A673 (cell line): ENCODE measurements around the gene ACOT11.

Experiments
- CTCF ChIP-seq: fragments of 300-800, 200-600 bp; sonication (generic); conservative IDR thresholded peaks from 2 replicates; pipeline ENCODE4 v1.5.1; 2017; ENCODE audit warnings: low read depth, mild to moderate bottlenecking, antibody characterized with exemption, low read length, moderate library complexity, mixed read lengths
- EZH2 ChIP-seq: fragments of 200-600 bp; sonication (generic); IDR thresholded peaks from 2 replicates; pipeline ENCODE4 v1.6.1; 2017; ENCODE audit warnings: borderline replicate concordance, low read depth, mild to moderate bottlenecking, mixed read lengths, antibody characterized with exemption, low read length; ENCODE audit not compliant: poor library complexity, severe bottlenecking

DNA sequence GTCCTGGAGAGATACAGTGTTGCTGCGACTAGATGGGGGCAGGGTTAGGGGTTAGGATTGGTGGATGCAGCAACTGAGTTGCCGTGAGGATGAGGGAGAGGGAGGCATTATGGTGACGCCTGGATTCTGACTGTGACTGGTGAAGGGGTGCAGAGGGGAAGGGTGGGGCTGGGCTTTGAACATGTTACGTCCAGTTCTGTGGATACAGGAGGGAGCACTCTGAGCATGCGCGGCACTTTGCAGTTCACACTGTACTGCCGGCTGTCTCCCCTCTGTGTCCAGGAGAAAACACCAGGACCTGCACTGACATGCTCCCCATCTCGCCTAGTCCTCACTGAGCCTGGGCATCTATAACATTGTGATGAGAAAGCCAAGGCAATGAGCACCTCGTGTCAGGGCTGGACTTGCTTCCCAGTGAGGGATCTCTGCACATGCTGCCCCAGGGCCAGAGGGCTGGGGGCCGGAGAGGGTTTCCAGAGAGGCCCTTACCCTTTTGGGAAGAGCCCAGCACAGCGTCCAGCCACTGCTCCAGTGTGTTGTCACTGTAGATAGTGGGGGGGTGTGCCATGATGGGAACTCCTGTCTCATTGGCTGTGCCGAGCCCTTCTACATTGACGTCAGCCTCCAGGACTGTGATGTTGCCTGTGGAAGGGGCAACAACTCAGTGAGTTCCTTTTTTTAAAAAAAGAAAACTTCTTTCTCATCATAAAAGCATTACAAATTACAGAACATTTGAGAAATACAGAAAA lies 67.7 kb downstream of the ACOT11 start:
- TF ChIP-seq CTCF (no peak), EZH2 (no peak)
